Islet of Langerhans (tissue), 1 donor: ENCODE results near the gene DOCK4.

Experiments
- FAIRE-seq: peaks from one replicate; lab custom pipeline; 2011; peaks lifted over from hg19 to GRCh38; lab: Jason Lieb, UNC

The DOCK4 gene

DNA sequence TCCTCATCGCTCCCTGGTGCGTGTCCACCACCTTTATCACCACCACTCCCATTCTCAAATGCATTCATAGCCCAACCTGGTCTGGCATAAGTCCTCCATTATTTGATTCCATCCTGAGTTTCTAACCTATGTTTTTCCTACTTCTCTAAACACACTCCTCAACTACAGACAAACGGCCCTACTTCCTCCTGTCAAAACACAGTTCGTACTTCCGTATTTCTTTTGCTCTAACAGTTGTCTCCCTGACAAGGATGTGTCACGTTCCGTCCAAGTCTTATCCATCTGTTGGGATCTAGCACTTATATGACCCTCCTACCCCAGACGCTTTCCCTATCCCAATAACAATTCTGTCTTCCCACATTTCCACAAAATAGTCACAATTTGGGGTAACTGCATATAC is 46.8 kb downstream of the DOCK4 start:
- FAIRE-seq, result no peak

DNA sequence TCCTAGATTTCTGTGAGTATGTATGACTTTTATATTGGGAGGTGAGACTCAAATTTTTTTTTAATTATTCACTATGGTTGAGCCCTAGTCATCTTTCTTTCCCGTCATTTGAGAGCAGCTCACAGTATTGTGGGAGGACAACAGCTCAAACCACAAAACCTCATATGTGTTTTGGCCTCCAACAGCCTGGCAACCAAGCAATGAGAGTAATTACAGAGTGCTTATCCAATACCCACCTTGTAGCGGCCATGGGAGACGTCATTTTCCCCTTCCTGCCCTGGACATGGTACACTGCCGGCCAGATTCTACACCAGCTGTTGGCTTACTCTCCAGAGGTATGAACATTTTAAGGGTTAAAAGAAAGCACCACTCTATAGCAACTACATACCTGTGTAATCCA is 49.1 kb downstream of the DOCK4 start:
- FAIRE-seq, result no peak

- FAIRE-seq, result no peak
Observed at GRCh38 chr7:112156412-112156811, 49.8 kb downstream of the DOCK4 start.

DNA sequence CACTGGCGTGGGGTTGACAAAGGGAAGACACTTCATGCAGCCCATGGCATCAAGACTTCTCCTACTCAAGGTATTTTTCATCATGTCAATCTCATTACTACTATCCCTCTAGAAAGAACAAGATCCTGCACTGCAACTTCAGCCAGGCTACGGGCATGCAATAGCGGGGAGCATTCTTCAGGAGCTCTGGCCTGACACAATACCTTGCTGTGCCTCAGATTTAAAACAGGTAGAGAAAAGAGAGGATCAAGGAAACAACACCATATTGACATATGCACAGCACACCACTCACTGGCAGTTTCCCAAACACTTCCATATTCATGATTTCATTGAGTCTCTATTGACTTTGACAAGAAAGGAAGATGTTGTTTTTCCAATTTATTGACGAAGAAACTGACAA is 51.5 kb downstream of the DOCK4 start:
- no peak for FAIRE-seq

DNA sequence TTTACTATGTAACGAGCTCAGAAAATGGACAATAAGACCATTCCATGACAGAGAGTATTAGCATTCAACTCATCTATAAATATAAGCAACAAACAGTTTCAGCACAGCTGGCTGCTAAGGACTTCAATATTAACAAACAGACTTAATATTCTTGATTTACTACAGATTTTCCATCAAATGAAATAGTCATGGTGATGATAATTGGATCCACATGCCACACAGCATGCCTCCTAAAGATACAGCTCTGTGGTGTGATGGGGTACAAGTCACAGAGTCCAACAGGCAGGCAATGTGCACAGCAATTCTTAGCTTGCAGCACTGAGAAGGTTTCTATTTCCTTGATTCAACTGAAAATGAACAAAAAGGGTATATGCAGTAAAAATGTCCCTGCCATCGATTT is 54.0 kb downstream of the DOCK4 start:
- no peak for FAIRE-seq

- FAIRE-seq, result no peak
Observed at GRCh38 chr7:112150823-112151641, 55.2 kb downstream of the DOCK4 start.

DNA sequence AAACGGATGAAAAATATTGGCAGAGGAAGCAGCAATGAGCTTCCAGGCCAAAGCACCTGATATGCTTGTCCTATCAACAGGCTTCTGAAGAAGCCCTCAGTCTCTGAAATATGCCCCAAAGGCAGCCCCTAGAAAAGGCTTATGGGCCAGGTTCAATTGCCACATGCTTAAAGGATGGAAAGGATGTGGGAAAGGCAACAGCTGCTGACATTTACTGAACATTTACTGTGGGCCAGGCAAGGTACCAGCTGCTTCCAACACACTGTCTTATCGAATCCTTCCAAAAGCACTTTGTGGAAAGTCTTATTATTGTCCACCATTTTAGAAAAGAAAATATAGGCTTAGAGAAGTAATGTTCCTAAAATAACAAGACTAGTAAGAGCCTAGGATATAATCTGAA is 56.5 kb downstream of the DOCK4 start:
- FAIRE-seq, result no peak

GRCh38 chr7:112147793-112148361 is 58.3 kb downstream of the DOCK4 start:
- FAIRE-seq, result no peak

DNA sequence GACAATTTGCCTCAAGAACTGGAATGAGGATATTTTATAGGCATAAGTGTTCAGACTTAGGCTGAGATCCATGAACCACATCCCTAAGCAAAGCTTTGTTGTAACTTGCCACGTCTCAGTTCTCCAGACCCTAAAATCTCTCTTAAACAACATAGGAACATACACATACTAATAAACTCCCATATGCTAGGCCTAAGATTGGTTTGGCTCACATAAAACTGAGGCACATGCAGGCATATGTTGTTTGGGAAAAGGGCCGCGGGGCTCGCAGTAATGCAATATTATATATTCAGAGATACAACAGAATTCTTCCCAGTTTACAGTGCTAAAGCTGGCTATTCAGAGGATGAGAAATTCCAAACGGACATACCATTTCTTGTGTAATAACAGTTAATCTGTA is 61.0 kb downstream of the DOCK4 start:
- no peak for FAIRE-seq

- no peak for FAIRE-seq
Observed at GRCh38 chr7:112144284-112145059, 61.7 kb downstream of the DOCK4 start.

GRCh38 chr7:112143582-112143981 is 62.6 kb downstream of the DOCK4 start:
- no peak for FAIRE-seq

DNA sequence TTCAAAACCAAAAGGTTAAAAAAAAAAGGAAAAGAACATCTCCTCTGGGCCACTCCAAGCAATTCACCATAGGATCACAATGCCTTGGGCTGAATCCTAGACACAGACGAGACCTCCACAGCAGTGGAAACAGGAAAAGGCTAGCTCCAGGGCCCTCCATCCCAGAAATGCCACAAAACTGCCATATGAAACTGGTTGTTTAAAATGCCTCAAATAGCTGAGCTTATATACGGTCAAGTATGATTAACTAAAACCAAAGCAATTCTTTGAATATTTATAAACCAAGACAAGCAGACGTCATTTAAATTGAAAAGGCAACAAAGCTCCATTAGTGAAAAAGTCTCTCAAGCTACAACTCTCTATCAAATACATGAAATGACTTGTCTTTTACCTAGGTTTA is 63.1 kb downstream of the DOCK4 start:
- no peak for FAIRE-seq

GRCh38 chr7:112140600-112140999 is 65.6 kb downstream of the DOCK4 start:
- FAIRE-seq, result no peak

DNA sequence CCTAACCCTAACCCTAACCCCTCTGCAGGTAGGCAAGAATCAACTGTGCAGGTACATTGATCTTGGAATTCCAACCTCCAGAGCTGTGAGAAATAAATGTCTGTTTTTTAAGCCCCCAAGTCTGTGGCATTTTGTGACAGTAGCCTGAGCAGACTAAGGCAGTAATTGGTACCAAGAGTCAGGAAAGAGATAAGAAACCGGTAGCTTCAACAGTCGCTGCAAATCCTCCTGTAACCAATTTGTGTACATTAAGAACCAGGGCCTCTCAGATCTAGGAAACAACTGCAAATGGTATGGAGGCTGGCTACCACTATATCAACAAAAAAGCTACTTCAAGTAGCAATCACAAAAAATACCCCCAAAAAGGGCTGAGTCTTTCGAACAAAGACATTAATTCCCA is 67.3 kb downstream of the DOCK4 start:
- FAIRE-seq, result no peak

DNA sequence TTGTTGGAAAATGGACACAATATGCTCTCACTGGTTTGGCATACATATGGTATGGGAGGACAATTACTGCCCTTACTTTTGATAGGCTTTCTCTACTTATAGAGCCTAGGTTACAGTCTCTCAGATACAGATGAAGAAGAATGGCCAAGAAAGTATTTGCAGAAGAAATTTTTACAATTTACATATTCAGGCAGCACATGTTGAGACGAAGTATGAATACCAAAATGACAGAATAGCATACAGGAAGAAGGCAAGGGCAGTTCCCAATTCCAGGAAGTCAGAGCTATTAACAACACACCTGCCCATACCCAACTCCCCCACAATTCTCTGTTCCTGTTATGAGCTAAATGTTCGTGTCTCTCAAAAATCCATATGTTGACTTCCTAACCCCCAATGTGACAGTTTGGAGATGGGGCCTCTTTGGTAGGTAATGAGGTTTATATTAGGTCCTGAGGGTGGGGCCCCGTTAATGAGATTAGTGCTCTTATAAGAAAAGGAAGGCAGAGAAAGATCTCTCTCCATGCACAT is 67.8 kb downstream of the DOCK4 start:
- no peak for FAIRE-seq

GRCh38 chr7:112137141-112138101 is 68.8 kb downstream of the DOCK4 start:
- peak; percentile 79 for FAIRE-seq

DNA sequence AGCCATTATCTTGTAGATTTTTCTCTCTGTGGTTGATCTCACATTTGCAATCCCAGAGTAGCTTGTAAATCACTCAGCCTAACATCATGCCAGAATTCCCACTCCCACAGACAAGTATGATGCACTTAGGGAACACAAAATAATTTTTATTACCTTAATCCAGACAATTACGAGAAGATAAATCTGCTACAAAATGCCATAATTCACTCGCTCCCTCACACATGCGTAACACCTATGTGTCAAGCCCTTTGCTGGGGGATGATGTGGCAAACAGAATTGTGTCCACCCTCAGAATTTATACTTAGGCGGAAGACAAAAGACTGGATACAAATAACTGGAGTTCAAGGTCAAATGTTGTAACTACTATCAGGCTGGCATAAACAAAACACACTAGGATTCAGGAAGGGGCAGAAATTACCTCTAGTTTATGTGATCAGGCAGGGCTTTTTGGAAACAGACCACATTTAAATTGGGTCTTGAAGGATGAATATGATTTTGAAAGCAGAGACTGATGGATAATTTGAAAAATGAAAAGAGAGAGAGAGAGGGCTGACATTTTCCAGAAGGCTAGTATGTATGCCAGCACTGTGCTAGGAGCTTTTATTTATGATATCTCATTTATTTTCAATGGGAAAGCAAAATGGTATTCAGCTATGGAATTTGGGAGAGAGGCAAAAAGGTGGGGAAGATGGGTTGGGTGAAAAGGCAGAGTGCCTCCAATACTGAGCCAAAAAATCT is 69.8 kb downstream of the DOCK4 start:
- FAIRE-seq, result no peak

- peak; percentile 21 for FAIRE-seq
Observed at GRCh38 chr7:112135815-112136214, 70.4 kb downstream of the DOCK4 start.

DNA sequence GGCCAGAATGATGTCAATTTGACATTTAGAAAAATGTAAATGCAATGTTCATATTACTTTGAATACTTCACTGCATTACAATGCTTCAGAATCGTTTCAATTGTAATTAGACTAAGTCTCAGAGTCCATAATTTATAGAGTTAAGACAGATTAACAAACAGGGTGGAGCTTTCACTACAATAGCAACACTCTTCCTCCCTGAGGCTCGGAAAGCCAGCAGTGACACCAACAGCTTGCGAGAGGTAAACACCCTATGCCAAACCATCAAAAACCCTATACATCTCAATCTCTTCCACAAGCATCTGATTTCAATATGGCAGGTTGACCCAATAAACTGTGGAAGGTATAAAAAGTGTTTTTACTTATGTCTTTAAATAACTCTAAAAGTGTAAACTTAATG is 72.2 kb downstream of the DOCK4 start:
- no peak for FAIRE-seq

DNA sequence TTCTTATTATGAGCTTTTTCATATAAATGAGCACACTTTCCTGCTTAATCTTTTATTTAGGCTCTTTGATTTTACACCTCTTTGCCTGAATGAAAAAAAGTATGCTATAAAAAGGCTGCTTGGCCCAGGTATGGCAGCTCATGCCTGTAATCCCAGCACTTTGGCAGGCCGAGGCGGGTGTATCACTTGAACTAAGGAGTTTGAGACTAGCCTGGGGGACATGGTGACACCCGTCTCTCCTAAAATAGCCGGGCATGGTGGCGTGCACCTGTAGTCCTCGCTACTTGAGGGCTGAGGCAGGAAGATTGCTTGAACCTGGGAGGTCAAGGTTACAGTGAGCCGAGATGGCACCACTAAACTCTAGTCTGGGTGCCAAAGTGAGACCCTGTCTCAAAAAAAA is 72.9 kb downstream of the DOCK4 start:
- FAIRE-seq, result no peak

- no peak for FAIRE-seq
Observed at GRCh38 chr7:112132051-112132694, 74.0 kb downstream of the DOCK4 start.
